ENCODE data around the gene IL2RA.
"Not testable (repeated sequence)": the region's sequence is repeated elsewhere in the genome, so short reads cannot be mapped to it uniquely, and the experiment has no call there.

IL2RA gene

DNA sequence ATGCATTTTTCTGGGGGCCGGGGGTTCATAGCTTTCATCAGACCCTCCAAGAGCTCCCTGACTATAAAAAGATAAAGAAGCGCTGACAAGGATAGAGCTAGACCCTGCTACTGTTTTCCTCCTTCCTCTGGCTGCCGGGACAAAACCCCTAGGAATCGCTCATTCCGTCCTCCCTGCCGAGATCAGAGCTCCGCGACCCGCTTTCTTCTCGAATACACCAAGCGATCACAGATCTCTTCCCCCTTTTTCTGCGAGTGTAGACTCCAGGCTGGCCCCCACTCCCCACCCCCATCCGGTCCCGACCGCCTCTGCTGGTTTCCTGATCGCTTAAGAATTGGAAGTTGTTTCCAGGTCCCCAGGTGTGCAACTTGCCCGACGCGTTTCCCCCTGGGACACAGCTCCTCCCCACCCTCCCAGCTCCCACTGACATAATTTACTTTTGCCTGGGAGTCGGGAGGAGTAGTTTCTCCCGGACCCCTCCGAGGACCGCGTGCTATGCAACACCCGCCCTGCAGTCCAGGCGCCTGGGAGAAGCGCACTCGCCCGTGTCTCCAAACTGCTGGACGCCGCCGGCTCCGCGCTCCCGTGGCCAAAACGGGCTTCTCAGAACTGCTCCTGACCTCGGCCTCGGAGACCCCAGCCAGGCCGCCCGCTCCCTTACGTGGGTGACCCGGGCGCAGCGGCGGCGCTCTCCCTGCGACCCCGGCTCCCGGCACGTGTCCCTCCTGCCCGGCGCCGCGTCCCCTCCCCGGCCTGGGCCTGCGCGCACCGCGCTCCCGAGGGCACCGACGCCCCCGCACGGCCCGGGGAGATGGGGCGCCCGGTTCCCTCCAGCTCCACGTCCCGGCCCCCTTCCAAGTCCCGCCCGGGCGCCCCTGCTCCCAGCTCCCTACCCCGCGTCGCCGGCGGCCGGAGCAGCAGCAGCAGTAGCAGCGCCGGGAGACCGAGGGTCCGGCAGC, 85.4 kb downstream of the IL2RA start:
- no peak for DNase-seq

DNA sequence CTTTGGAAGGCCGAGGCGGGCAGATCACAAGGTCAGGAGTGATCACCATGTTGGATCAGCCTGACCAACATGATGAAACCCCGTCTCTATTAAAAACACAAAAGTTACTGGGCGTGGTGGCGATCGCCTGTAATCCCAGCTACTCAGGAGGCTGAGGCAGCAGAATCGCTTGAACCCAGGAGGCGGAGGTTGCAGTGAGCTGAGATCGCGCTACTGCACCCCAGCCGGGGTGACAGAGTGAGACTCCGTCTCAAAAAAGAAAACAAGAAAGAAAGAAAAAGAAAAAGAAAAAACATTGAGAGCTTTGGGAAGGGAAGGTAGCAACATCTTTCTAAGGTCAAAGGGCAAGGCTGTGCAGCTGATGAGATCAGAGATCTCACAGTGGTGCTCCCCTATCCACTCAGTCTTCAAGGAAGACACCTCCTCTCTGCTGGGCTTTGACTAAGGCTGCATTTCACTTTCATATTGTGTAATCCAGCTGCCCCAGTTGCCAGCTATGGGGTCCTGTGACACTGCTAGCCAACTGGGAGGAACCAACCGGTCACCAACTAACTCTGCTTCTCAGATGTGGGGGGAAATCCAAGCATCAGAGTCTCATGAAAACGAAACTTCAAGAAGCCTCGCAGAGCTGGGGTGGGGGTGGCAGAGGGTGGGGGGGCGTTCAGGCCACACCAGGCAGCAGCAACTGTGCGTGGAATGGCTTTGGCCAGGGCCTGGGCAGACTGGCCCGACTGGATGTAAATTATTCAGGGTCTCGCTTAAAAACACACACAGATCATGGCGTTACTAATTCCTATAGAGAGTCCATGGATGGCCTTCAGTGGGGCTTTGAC, 86.3 kb downstream of the IL2RA start:
- DNase-seq: no peak

DNA sequence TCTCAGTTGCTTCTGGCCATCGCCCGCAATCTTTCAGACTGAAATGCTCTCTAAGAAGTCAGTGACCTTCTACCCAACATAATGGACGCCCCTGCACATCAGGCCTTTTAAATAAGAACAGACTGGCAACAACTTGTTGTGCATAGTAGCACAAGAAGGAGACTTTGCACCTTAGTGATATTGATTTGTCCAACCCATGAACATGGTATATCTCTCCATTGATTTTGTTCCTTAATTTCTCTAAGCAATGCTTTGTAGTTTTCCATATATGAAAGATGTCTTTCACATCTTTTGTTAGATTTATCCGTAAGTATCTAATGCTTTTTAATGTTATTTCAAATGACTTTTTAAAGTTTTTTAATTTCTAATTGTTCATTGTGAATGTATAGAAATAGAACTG, 89.1 kb downstream of the IL2RA start:
- DNase-seq: no peak

DNA sequence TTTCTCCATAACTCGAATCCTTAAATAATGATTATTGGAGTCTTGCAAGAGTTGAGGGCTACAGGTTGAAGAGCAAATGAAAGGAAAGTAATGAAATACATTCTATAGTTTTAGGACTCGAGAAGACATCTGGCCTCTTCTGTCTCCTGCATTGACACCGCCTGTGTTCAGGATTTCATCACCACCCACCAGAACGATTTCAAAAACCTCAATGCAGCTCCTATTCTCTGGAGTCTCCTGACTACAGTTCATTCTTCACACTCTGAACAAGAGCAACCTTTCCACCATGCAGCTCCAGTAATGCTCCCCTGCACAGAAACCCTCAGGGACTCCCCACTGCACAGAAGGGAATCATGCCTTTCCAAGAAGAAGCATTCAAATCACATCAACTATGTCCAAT, 90.3 kb downstream of the IL2RA start:
- no peak for DNase-seq

DNA sequence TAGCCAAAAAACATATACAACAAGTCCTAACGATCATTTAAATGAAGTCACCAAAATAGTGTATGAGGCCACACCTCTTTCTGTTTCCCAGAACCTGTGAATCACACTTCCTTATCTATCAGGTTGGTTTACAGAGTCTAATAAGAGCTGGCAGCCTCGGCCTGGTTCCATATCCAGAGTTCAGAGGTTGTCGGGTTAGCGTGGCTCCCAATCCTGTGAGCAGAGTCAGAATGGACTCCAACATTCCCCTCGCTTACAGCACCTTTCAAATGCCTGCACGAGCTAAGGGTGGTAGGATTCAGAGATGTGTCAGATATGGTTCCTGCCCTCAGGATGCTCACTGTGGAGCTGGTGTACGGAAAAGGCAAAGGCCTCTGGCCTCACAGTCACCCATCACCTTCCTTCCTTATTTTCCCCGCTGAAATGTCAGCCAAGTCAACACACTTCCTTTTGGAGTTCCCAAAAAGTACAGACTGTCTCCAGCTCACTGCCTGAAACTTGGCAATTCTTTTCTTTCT, 90.8 kb downstream of the IL2RA start:
- no peak for DNase-seq

DNA sequence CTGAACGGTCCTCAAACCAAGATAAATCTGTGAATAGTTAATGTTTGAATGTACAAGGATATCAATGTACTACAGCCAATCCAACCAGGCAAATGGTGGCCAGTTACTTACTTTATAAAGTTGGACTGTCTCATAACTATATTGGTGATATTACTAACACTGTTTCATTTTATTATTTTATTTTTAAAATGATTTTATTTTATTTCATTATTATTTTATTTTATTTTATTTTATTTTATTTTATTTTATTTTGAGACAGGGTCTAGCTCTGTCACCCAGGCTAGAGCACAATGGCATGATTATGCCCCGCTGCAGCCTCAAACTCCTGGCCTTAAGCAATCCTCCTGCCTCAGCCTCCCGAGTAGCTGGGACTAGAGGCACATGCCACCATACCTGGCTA, 91.6 kb downstream of the IL2RA start:
- no peak for DNase-seq

- no peak for DNase-seq
Measured at GRCh38 chr10:5970066-5970465, 92.1 kb downstream of the IL2RA start.

DNA sequence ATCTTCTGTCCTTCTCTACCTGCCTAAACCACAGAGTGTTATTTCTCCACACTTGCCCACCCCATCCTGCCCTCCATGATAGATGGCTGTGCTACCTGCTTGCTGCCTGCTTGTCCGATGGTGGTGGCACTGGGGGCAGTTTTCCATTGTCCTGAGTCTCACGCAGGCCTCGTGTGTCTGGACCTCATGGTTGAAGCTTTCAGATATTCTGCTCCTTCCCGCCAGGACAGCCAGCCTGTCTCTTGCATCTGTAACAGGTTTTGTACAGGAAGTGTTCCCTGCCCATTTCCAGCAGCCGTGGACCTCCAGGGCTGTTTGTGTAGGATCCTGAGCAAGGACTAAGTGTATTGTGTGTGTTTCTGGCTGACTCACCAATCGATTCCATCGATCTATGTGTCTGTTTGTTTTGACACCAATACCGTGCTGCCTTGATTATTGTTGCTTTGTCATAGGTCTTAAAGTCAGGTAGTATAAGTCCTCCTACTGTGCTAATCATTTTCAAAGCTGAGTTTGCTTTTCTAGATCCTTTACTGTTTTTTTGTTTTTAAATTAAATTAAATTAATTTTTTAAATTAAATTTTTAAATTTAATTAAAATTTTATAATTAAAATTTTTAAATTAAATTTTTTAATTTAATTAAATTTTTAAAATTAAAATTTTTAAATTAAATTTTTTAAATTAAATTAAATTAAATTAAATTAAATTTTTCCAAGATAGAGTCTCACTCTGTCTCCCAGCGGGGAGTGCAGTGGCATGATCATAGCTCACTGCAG, 93.3 kb downstream of the IL2RA start:
- no peak for DNase-seq

- DNase-seq: no peak
Measured at GRCh38 chr10:5968037-5968680, 94.0 kb downstream of the IL2RA start.

GRCh38 chr10:5965266-5965665, 96.9 kb downstream of the IL2RA start:
- no peak for DNase-seq

DNA sequence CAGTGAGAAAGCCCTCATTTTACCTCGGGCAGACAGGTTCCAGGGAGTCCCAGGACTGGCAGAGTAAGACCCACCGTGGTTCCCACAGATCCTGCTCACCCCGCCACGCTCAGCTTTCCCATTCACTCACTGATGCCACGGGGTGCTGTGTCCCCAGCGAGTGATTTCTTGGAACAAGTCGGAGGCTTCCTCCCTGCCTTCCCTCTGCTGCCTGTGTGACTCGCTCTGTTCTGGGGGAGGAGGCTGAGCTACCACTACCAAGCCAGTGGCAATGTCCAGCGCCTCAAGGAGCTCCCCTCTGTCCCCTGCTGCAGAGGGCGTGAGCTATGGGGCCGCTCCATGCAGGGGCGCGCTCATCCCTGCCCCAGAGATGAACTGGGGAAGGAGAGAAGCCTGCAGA, 97.4 kb downstream of the IL2RA start:
- no peak for DNase-seq

DNA sequence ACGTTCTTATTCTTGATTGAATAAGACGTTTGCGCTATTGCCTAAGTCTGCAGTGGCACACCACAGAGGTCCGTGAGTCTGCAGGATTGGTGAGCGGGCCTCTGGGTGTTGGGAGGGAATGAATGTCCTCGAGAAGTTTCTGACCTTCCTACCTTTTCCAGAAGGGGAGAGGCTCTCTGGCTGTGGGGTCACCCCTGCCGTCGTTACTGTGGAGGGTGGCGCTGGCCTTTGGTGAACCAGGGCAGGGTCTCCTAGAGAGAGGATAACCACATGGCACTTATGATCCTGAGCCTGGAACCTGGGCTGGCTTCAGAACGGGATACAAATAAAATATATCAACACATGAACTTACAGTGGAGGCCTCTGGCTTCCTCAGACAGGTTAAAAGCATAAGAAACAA, 98.6 kb downstream of the IL2RA start:
- DNase-seq: no peak

GRCh38 chr10:5963071-5963470, 99.1 kb downstream of the IL2RA start:
- DNase-seq: no peak

- not testable (repeated sequence) for DNase-seq
Measured at GRCh38 chr10:5962358-5962940, 99.7 kb downstream of the IL2RA start.

GRCh38 chr10:5961405-5962100, 100.6 kb downstream of the IL2RA start:
- no peak for DNase-seq

DNA sequence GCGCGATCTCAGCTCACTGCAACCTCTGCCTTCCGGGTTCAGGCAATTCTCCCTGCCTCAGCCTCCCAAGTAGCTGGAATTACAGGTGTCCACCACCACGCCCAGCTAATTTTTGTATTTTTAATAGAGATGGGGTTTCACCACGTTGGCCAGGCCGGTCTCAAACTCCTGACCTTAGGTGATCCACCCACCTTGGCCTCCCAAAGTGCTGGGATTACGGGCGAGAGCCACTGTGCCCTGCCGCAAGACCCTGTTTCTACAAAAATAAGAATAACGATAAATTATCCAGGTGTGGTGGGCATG, 101.2 kb downstream of the IL2RA start:
- DNase-seq: not testable (repeated sequence)

Measured in NCI-H345 (cell line).